ENCODE data around the gene CNN1. TPM values are rescaled to one million over a fixed set of nuclear protein-coding genes. Genes with fewer than 3 reads are reported as not detected.
A peak's percentile ranks its signal among the peaks of the same experiment; 100 is the strongest.

Gene CNN1
- total RNA-seq, 2 experiments from 2014 or later: not detected

- CTCF ChIA-PET: interaction anchor here (1.0 to 1.7 kb wide), 5 partner anchors 8 to 46 kb away, joined by 3 to 6 read pairs (median 3); no protein-coding TSS in a partner anchor
- no peak for ATAC-seq
- Mint-ChIP-seq H3K9me3 (no peaks in the 10 kb centered on the region), H3K4me1 (ENCODE audit: low read depth) (peaks cover 39% of the 10 kb centered on the region), H3K27ac (no peak within 1 kb of the TSS), H3K4me3 (peak within 1 kb of the TSS; percentile 59), H3K36me3 (ENCODE audit: low read depth) (no peaks in the 10 kb centered on the region), H3K27me3 (no peaks in the 10 kb centered on the region)
- intact Hi-C loops (cut with micrococcal nuclease): no loop called here
- DNase-seq: no peak
- no peak for TF ChIP-seq CTCF (IDR thresholded peaks at IDR 0.05)
- POLR2A ChIA-PET: interaction anchor here (1.0 to 1.2 kb wide), 2 partner anchors 16 to 18 kb away, joined by 3 read pairs; partner anchors contain the start of gene ELOF1
Measured at GRCh38 chr19:11577451-11578257, 39.0 kb downstream of the CNN1 start, which contains the start of gene ACP5. TSS of gene ACP5 (minus strand) at chr19:11577645. CDS start at chr19:11577317, 328 bp downstream.

GRCh38 chr19:11578258-11579142, 39.8 kb downstream of the CNN1 start:
- Mint-ChIP-seq H3K4me1 (ENCODE audit: low read depth) (peaks cover 39% of the 10 kb centered on the region), H3K9me3 (no peaks in the 10 kb centered on the region), H3K4me3 (peak overlapping the region; percentile 67), H3K36me3 (ENCODE audit: low read depth) (no peaks in the 10 kb centered on the region), H3K27me3 (no peaks in the 10 kb centered on the region), H3K27ac (no peak overlapping the region)
- TF ChIP-seq CTCF (IDR thresholded peaks at IDR 0.05): no peak
- peak; percentile 28 for DNase-seq
- POLR2A ChIA-PET: interaction anchor here (0.6 to 1.2 kb wide), 5 partner anchors 9 to 189 kb away, joined by 3 read pairs; partner anchors contain the start of genes CNN1, ELOF1 and ZNF441
- intact Hi-C loops (cut with micrococcal nuclease): no loop called here
- CTCF ChIA-PET: interaction anchor here (1.0 to 1.7 kb wide), 5 partner anchors 8 to 47 kb away, joined by 3 to 6 read pairs (median 3); no protein-coding TSS in a partner anchor
- ATAC-seq: peak; percentile 35

- intact Hi-C loops (cut with micrococcal nuclease): no loop called here
- H3K4me1 Mint-ChIP-seq (ENCODE audit: low read depth): peaks cover 36% of the 10 kb centered on the region
- ChIA-PET POLR2A (interaction anchor here (1.7 to 4.2 kb wide), 2 partner anchors 22 to 30 kb away, joined by 5 to 17 read pairs; partner anchors contain the start of gene ELOF1), CTCF (interaction anchor here (2.3 to 3.5 kb wide), 3 partner anchors 17 to 44 kb away, joined by 9 to 28 read pairs (median 12); no protein-coding TSS in a partner anchor)
- H3K36me3 Mint-ChIP-seq (ENCODE audit: low read depth): no peaks in the 10 kb centered on the region
- ATAC-seq: no peak
- H3K9me3 Mint-ChIP-seq: no peaks in the 10 kb centered on the region
- no peak overlapping the region for H3K27ac Mint-ChIP-seq
- no peak overlapping the region for H3K4me3 Mint-ChIP-seq
- no peak for TF ChIP-seq CTCF (IDR thresholded peaks at IDR 0.05)
- DNase-seq: no peak
- H3K27me3 Mint-ChIP-seq: no peaks in the 10 kb centered on the region
Measured at GRCh38 chr19:11580116-11580515, 41.5 kb downstream of the CNN1 start.

GRCh38 chr19:11581740-11582139, 43.1 kb downstream of the CNN1 start:
- POLR2A ChIA-PET: interaction anchor here (1.0 to 4.2 kb wide), 4 partner anchors 16 to 53 kb away, joined by 4 to 17 read pairs (median 4); partner anchors contain the start of genes ECSIT and ELOF1

More at GRCh38 chr19:11581740-11582139, 43.1 kb downstream of the CNN1 start:
- peak overlapping the region; percentile 94 for H3K27ac Mint-ChIP-seq
- no peak for TF ChIP-seq CTCF (IDR thresholded peaks at IDR 0.05)
- H3K4me3 Mint-ChIP-seq: peak overlapping the region; percentile 65
- intact Hi-C loops (cut with micrococcal nuclease): no loop called here
- no peaks in the 10 kb centered on the region for H3K36me3 Mint-ChIP-seq (ENCODE audit: low read depth)
- DNase-seq: peak; percentile 82
- no peaks in the 10 kb centered on the region for H3K27me3 Mint-ChIP-seq
- H3K9me3 Mint-ChIP-seq: no peaks in the 10 kb centered on the region
- peaks cover 36% of the 10 kb centered on the region for H3K4me1 Mint-ChIP-seq (ENCODE audit: low read depth)
- CTCF ChIA-PET: interaction anchor here (2.3 to 3.5 kb wide), 3 partner anchors 19 to 45 kb away, joined by 9 to 28 read pairs (median 12); no protein-coding TSS in a partner anchor
- ATAC-seq: peak; percentile 89
